D721Med (cell line): ENCODE measurements around the gene FBXO9.

Experiments used
- DNase-seq: peaks from one replicate; pipeline ENCODE4 v3.0.0; 2011; ENCODE audit warnings: low spot score; ENCODE audit not compliant: insufficient read length
- FAIRE-seq: peaks from 2 replicates; lab custom pipeline; 2011; peaks lifted over from hg19 to GRCh38; lab: Jason Lieb, UNC
- TF ChIP-seq, protein P1 (sequence below): IDR thresholded peaks from 2 replicates; pipeline ENCODE4 v1.5.1; 2012; ENCODE audit warnings: mild to moderate bottlenecking, control low read depth; ENCODE audit not compliant: insufficient read depth; ENCODE audit errors: missing control alignments

The FBXO9 gene

DNA sequence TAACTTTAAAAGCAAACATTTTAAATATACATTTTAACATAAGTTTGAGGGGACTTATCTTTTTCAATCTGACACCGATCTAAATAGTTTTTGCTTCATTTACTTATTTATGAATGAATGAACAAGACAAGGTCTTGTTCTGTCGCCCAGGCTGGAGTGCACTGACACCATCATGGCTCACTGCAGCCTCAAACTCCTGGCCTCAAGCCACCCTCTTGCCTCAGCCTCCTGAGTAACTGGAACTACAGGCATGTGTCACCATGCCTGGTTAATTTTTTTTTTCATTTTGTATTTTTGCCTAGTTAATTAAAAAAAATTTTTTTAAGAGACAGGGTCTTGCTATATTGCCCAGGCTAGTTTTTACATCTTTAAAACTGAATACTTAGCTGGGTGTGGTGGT, 25.4 kb downstream of the FBXO9 start:
- DNase-seq, result no peak
- TF ChIP-seq, protein P1, sequence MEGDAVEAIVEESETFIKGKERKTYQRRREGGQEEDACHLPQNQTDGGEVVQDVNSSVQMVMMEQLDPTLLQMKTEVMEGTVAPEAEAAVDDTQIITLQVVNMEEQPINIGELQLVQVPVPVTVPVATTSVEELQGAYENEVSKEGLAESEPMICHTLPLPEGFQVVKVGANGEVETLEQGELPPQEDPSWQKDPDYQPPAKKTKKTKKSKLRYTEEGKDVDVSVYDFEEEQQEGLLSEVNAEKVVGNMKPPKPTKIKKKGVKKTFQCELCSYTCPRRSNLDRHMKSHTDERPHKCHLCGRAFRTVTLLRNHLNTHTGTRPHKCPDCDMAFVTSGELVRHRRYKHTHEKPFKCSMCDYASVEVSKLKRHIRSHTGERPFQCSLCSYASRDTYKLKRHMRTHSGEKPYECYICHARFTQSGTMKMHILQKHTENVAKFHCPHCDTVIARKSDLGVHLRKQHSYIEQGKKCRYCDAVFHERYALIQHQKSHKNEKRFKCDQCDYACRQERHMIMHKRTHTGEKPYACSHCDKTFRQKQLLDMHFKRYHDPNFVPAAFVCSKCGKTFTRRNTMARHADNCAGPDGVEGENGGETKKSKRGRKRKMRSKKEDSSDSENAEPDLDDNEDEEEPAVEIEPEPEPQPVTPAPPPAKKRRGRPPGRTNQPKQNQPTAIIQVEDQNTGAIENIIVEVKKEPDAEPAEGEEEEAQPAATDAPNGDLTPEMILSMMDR, result no peak
- FAIRE-seq, result no peak

DNA sequence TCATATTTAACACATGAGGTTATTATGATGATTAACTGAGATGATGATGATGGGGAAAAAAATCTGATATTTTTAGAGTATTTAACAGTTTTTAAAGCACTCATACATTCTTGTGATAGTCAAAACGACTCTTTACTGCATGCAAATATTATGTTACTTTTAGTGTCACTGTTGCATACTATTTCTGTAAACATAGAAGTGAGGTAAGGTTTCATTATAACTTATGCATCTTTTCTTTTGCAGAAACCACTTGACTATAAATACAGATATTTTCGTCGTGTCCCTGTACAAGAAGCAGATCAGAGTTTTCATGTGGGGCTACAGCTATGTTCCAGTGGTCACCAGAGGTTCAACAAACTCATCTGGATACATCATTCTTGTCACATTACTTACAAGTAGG, 30.1 kb downstream of the FBXO9 start:
- TF ChIP-seq, protein P1, result no peak
- FAIRE-seq, result no peak
- no peak for DNase-seq

DNA sequence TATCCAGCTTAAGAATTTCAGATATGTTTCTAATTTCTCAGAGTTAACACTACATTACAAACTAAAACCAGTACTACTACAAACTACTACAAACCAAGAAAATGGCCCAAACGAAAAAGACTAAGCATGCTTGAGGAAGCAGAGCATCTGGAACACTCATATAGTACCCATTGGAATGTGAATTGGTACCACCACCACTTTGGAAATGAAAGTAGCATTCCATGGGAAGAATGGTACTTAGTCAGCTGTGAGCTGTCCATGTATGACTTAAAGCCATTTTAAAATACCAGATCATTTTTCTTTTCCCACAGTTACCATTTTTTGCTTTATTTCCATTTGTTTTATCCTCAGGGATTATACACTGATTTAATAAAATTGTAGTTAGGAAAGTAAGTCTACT, 30.5 kb downstream of the FBXO9 start:
- FAIRE-seq (no peak), DNase-seq (no peak)
- TF ChIP-seq, protein P1, result no peak

DNA sequence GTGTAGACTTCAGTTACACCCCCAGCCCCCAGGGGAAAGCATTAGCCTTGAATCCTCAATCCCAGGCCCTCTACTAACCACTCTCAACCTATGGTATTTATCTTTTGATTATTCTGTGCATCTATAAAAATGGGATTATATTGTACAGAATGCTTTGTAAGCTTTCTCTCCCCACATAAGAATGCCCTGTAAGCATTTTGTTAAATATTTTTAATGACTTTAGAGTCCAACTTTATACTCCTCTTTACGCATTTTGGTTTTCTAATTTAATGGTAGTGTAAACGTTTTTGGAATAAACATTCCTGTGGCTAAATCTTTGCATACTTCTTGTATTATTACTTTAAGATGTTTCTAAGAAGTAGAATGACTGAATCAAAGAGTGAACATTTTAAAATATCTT, 35.4 kb downstream of the FBXO9 start:
- FAIRE-seq (no peak), DNase-seq (no peak)
- TF ChIP-seq, protein P1, result no peak

DNA sequence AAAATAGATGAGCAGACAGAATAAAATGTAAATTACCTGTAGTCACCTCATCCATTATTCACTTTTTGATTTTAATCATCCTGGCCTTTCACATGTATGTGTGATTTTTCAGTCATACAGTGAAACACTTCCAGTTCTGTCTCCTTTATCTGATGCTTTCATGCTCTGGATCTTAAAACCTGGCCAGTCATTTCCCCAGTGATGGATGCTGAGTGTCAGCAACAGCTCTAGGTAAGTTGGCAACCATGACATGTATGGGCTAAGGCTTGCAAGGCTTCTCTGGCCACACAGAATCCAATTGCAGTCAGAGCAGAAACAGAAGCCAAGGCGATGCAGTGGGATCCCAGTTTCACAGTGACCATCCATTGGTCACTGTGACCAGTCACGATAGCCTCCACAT, 35.8 kb downstream of the FBXO9 start:
- FAIRE-seq (no peak), DNase-seq (no peak)
- TF ChIP-seq, protein P1, result no peak

DNA sequence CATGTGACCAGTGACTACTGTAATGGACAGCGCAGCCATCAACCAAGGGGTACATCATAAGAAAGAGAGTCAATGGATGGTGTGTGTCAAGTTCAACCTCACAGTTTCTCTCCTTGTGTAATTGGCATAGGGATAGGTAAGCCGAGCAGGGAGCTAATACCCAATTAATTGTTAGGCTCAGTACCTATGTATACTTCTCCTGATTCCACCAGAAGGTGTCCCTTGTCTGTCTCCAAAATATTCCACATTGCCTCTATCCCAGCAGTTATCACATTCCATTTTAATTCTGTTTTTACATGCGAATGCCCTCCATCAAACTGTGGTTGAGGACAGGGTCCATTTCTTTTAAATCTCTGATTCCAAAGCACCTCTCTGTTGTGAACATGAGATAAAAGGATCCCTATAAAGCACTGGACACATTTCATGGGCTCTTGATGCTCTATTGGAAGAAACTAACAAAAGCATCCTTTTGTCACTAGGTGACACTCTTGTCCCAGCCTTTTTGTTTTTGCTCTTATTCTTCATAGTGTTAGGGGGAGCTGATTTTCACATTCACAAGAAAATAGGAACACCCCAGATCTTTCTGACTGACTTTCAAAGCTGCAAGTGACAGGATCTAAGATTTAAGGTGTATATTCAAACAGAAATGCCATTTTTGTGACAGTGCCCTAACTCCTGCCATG, 38.9 kb downstream of the FBXO9 start:
- DNase-seq, result no peak
- FAIRE-seq, result no peak
- TF ChIP-seq, protein P1, result peak; percentile 16

DNA sequence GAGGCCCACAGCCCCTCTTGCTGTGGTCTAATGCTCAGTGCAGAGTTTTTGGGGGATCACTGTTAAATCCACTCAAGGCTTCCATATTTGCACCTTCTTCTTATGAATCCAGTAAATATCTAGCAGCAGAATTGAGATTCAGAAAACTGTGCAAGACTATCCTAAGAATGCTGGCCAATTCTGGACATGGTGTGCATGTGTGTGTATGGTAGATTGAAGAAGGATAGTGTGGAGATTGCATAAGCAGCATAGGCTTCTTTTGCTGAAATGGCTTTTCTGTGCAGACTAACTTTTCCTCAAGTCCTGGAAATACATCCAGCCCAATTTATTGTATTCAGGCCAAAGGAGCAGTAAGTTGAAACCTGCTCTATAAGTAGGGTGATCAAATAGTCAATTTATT, 39.7 kb downstream of the FBXO9 start:
- DNase-seq (no peak), FAIRE-seq (no peak)
- TF ChIP-seq, protein P1, result no peak
